SK-N-MC (cell line): ENCODE data around the gene DIAPH3.
A peak's percentile ranks its signal among the peaks of the same experiment; 100 is the strongest.

Experiments used
- DNase-seq: peaks from one replicate; pipeline ENCODE4 v3.0.0-alpha.2; 2011; ENCODE audit warnings: low read depth, low spot score
- H3K27ac ChIP-seq: fragments of 200-600 bp; sonication (generic); 2 replicates; pipeline ENCODE4 v1.5.1; 2016; ENCODE audit warnings: mixed run types
- H3K36me3 ChIP-seq: fragments of 200-600 bp; sonication (generic); 2 replicates; pipeline ENCODE4 v1.6.1; 2017; ENCODE audit warnings: antibody characterized with exemption, low read length, mixed read lengths; ENCODE audit not compliant: insufficient read depth
- H3K4me3 ChIP-seq: fragments of 200-600 bp; sonication (generic); 2 replicates; pipeline ENCODE4 v1.5.1; 2016
- H3K9ac ChIP-seq: fragments of 200-600 bp; sonication (generic); 2 replicates; pipeline ENCODE4 v1.8.0; 2017; ENCODE audit warnings: mixed run types, mixed read lengths; ENCODE audit not compliant: insufficient read length
- H3K9me3 ChIP-seq: fragments of 200-600 bp; sonication (generic); 2 replicates; pipeline ENCODE4 v1.6.1; 2017; ENCODE audit warnings: low read depth, mild to moderate bottlenecking, antibody characterized with exemption, low read length, moderate library complexity, mixed read lengths
- EZH2 ChIP-seq: fragments of 200-600 bp; sonication (generic); IDR thresholded peaks from one replicate; pipeline ENCODE4 v1.6.1; 2017; ENCODE audit warnings: antibody characterized with exemption
- FOXP2 ChIP-seq: optimal IDR thresholded peaks from 2 replicates; pipeline ENCODE3; 2011; ENCODE audit warnings: mild to moderate bottlenecking, moderate library complexity; ENCODE audit not compliant: insufficient read depth; ENCODE audit errors: extremely low read length, control extremely low read depth
- POLR2AphosphoS5 ChIP-seq: IDR thresholded peaks from 2 replicates; pipeline ENCODE4 v1.6.1; 2012; ENCODE audit warnings: mild to moderate bottlenecking, low read depth, low read length, borderline replicate concordance

DIAPH3 gene

DNA sequence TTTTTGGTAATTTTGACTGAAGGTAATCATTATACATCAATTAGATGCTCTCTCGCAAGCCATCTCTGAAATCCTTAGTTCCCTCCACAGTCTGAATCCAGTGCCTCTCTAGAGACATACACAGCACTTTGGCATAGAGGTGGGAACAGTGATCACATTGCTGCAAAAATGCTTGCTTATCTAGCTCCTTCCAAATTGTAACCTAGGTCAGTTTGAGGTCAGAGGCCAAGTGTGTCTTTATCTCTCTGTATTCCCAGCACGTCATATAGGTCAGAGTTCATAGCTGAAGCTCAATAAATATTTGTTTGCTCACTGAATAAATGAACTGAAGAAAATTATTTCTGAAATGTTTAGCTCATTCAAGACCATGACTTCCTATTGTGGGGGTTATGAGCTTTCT lies 462.5 kb downstream of the DIAPH3 start:
- Histone ChIP-seq H3K9me3 (no peaks in the 10 kb centered on the region), H3K27ac (no peak overlapping the region), H3K4me3 (no peak overlapping the region), H3K36me3 (no peaks in the 10 kb centered on the region), H3K9ac (no peak overlapping the region)
- no peak for DNase-seq
- no peak for TF ChIP-seq FOXP2
- no peak for TF ChIP-seq POLR2AphosphoS5
- TF ChIP-seq EZH2, result no peak

DNA sequence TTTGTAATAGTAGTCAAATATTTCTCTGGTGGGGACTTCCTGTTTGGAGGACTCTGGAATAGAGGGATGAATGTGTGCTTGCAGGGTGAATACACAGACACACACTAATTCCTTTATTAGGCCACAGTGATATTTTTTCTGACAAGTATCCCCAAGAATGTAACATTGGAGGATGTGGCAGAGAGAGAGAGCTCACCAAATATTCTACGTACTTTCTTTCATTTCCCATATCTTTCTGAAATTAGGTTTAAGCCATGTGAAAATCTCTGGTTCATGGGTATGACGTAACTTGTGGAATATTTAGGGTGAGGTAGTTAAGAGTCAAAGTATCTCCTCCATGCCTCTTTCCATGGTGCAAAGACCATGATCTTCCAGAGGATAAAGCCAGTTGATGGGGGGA lies 463.4 kb downstream of the DIAPH3 start:
- Histone ChIP-seq H3K9ac (no peak overlapping the region), H3K36me3 (no peaks in the 10 kb centered on the region), H3K27ac (no peak overlapping the region), H3K4me3 (no peak overlapping the region), H3K9me3 (no peaks in the 10 kb centered on the region)
- TF ChIP-seq EZH2 (no peak), FOXP2 (no peak), POLR2AphosphoS5 (no peak)
- no peak for DNase-seq

DNA sequence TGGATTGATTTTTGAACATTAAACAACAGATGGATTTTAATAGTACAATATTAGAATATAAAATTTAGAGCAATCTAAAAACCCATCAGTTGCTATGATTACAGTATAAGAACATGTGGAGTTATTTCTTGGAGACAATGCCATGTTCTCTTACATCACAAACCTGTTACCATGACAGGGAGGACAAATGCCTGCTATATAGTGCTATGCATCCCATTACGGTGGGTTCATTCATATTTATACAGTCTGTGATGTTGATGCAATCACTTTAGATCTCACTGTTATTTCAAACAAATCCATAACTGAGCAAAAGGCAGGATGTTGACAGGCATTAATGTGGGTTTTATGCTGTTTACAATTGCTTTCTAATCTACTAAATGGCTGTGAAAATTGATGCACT lies 467.5 kb downstream of the DIAPH3 start:
- H3K9ac ChIP-seq, result no peak overlapping the region
- no peaks in the 10 kb centered on the region for H3K9me3 ChIP-seq
- no peak for DNase-seq
- H3K36me3 ChIP-seq, result no peaks in the 10 kb centered on the region
- no peak overlapping the region for H3K27ac ChIP-seq
- H3K4me3 ChIP-seq, result no peak overlapping the region
- TF ChIP-seq POLR2AphosphoS5 (no peak), FOXP2 (no peak), EZH2 (no peak)

DNA sequence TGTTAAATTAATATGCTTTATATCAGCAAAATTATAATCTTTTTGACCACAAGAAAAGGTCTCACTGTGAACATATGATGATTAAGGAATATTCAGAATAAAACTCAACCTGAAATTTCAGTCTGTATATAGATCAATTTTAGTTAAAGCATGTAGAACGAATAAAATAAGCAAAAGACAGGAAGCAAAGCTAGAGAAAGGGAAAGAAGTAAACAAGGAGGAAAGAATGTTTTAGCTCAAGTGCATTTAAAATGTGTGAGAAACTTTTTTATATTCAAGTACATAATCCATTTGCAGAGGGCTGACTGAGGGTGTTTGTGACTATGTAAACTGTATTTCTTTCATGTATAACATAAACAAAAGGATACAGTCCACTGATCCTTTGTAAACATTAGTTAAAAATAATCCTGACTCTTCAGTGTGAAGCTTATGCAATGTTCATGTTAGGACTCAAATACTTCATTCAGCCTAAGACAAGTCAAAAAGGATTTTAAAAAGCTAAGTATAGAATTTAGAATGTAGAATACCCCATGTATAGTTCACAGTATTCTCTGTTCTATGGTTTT lies 472.1 kb downstream of the DIAPH3 start:
- Histone ChIP-seq H3K27ac (peak overlapping the region; percentile 76), H3K36me3 (no peaks in the 10 kb centered on the region), H3K9me3 (no peaks in the 10 kb centered on the region), H3K9ac (no peak overlapping the region), H3K4me3 (peak overlapping the region; percentile 3; the same call in 1 of the 2 replicates)
- DNase-seq, result no peak
- TF ChIP-seq FOXP2, result no peak
- no peak for TF ChIP-seq POLR2AphosphoS5
- no peak for TF ChIP-seq EZH2

DNA sequence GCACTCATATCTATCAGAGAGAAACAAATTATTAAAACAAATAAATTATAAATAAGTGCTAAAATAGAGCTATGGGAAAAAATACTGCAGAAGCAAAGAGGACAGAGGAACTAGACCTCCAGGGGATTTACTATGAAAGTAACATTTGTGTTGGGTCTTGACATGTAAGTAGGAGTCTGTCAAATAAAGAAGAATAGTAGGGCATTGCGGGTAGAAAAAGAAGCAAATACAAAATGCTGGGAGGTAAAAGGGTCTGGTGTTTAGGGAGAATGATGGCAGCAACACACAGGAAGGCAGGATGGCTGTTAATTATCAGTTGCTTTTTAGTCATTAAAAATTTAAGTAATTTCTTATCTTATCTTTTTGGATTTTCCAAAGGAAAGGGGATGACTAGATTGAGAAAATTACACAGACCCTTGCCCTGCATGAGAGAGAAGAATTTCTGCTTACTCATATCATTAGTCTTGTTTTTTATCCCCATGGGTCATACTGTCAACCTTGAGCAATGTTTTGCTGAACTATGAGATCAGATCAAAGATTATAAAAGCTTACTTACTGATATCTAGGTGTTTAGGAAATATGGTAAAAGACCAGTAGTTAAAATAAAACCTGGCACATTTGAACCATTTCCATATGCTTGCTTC lies 472.7 kb downstream of the DIAPH3 start:
- TF ChIP-seq POLR2AphosphoS5 (no peak), EZH2 (no peak), FOXP2 (no peak)
- Histone ChIP-seq H3K9me3 (no peaks in the 10 kb centered on the region), H3K9ac (no peak overlapping the region), H3K27ac (peak overlapping the region; percentile 76), H3K36me3 (no peaks in the 10 kb centered on the region), H3K4me3 (peak overlapping the region; percentile 3; the same call in 1 of the 2 replicates)
- DNase-seq, result no peak

DNA sequence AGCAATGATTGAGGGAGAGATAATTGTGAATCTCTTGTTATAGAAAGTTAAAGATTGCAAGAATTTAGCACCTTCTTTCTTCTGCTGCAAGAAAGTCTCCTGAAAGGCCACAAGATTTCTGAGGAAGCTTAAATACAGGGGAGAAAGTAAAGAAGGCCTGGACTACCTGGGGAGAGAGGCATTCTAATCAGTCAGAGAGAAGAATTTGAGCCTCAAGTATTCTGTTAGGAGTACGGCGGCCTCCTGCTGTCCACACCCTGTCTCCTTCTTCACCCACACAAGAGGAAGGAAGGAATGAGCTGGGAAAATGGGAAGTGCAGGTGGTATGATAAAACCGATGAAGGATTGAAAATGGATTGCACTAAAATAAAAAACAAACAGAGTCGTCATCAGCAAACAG lies 474.7 kb downstream of the DIAPH3 start:
- no peak for DNase-seq
- H3K9me3 ChIP-seq, result no peaks in the 10 kb centered on the region
- TF ChIP-seq EZH2 (no peak), FOXP2 (no peak), POLR2AphosphoS5 (no peak)
- H3K9ac ChIP-seq, result no peak overlapping the region
- no peak overlapping the region for H3K27ac ChIP-seq
- no peak overlapping the region for H3K4me3 ChIP-seq
- H3K36me3 ChIP-seq, result no peaks in the 10 kb centered on the region

DNA sequence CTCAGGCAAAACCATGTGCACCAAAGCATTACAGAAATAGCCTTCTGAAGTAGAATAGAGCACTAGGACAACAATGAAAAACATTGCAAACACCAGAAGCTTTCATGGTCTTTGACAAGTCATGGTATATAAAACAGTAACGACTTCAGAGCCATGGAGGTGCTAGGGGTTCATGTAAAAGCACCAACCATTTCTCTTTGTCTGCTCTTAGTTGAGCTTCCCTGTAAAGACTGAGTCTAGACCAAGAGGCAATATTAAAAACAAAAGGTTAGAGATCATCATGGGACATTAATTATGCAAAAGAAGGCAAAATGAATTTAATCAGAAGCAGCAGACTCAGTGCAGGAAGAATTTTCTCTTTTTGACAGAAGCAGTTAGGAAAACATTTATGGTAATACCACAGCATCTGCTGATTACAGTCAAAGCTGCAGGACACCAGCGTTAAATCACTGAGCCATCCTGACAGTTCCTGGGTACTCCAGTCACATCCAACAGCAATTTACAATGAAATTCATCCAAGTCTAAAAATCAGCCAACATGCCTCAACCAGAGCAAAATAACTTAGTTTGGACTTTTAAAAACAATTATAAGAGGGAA lies 476.8 kb downstream of the DIAPH3 start:
- DNase-seq, result no peak
- no peaks in the 10 kb centered on the region for H3K36me3 ChIP-seq
- no peak overlapping the region for H3K9ac ChIP-seq
- peak overlapping the region; percentile 77 for H3K27ac ChIP-seq
- H3K9me3 ChIP-seq, result no peaks in the 10 kb centered on the region
- TF ChIP-seq FOXP2, result no peak
- no peak for TF ChIP-seq POLR2AphosphoS5
- H3K4me3 ChIP-seq, result peak overlapping the region; percentile 40

DNA sequence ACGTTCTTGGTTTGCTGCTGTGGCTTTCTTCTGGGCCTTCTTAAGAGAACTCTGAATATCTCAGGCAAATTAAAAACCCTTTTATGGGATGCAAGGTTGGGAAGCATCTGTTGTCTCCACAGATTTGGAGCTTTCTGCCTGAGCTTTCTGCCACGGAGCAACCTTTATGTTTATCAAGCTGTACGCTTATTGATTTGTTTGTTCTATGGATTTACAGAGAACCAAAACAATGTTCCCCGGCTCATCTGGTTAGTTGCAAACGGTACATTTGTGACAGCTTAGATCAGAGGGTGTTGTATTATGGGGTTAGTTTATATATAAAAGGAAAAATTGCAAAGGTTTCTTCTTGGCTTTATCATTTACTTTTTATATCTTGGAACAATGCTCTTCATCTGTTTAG lies 479.6 kb downstream of the DIAPH3 start:
- Histone ChIP-seq H3K9ac (no peak overlapping the region), H3K4me3 (no peak overlapping the region), H3K27ac (peak overlapping the region; percentile 66; the same call in 1 of the 2 replicates), H3K36me3 (no peaks in the 10 kb centered on the region), H3K9me3 (no peaks in the 10 kb centered on the region)
- no peak for DNase-seq
- TF ChIP-seq FOXP2 (no peak), EZH2 (no peak), POLR2AphosphoS5 (no peak)
